DMS153 (cell line): Measurements from ENCODE around the gene PHOX2B.

Source experiments
- DNase-seq: peaks from one replicate; lab custom pipeline; 2025; lab: John Stamatoyannopoulos, UW

PHOX2B gene

DNA sequence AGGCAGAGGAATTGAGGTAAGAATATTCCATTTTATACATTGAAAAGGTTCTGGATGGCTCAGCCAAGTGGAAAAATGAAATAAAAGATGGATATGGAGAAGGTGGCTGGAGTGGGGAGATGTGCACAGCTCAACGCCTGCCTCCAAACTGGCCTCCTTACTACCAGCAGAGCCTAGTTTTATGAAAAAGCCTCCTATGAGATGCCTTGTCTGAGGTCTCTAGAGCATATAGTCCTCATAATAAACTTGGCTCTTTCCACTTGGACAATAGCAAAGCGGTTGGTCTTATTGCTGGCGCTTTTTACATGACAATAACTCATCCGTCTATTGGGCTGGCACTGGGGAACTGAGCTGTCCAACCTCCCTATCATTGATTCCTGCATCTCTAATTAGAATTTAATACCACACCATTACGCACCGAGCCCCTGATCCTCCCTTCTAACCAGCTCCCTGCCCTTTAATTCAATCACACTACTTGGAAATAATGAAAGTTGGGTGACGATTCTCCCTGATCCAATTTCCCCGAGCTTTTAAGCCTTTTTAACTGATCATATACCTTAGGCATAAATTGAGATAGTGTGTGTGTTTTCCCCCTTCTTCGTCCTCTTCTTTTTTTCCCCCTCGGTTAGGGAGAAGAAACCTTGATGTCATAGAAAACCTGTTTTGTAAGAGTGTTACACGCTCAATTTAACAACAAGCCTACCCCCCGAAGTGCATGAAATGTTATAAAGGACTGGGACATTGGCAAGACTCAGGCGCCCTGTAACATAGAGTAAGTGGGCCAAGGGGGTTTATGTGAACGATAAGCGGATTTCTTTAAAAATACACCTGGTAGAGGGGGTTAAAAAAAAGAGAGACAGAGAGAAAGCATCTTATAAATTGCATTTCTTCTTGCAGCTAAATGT lies at the start of gene PHOX2B:
Gene PHOX2B, minus strand, starts transcription at position 155 of the 905 bp plus-strand sequence. Its CDS starts 115 bp downstream, at position 40.
- DNase-seq = no peak

DNA sequence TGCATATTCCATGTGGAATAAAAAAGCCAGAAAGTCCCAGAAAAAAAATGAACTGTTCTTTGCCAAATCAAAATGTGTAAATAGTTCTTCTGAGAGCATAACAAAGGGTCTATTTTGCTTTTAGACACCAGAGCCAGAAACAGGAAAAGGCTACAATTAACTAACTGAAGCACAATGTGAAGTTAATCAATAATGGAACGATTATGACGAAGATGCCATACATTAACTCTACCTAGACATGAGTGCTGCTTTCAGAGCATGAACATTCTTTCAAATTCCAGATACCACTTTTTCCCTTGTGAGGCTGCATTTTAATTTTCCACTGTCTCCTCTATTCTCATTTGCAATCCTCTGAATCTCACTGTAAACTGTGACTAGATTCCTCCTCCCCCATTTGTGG lies 48.7 kb upstream of the PHOX2B start:
- no peak for DNase-seq

DNA sequence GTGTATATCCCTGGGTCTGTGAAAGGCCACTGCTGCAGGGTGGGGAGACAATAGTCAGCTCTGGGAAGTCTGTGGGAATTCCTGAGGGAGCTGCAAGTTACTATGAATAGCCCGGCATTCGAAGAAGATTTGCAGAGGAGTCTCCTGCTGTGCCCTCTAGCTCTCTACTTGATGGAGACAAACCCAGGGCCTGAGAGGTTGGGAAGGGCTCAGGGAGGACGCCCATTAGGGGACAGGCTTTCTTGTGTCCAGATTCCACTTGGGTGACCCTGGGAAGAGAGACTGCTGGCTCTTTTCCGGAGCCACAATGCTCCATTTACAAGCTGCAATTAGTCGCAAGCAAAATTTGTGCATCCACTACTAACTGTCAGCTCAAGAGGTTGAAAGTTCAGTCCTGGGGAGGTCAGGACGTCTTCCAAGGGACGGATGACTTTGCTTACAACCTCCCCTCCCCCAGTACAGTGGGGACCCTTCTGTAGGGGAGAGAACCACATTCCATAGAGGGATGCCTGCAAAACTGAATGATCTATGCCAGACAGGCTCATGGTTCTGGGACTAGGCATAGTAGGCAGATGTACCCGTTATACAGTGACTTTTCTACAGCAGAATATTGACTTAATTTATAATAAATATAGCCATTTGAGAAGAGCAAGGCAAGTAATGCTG lies 48.2 kb upstream of the PHOX2B start:
- DNase-seq = no peak

DNA sequence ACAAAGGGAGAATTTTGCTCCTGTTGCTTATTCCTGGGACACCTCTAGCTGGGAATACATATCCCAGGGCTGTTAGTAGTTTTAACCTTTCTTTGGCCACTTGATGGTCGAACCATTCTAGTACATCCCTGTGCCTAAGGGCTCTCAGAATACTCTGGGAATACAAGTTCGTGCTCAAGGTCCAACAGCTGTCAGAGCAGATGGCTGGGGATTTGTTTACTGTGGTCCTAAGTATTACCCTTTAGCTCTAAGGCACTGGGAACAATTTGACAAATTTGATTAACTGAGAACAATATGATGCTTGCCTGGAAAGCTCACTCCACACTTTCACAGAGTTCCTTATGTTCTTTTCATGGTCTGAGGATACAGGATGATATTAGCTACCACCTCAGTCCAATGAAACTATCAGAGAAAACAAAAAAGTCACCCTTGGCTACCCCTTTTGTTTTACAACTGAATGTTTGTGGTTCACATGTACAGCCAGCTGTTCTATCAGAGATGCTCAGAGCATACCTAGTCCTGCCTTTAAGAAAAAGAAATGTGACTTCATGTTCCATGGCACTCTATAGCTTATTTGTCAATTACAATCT lies 47.4 kb upstream of the PHOX2B start:
- no peak for DNase-seq

DNA sequence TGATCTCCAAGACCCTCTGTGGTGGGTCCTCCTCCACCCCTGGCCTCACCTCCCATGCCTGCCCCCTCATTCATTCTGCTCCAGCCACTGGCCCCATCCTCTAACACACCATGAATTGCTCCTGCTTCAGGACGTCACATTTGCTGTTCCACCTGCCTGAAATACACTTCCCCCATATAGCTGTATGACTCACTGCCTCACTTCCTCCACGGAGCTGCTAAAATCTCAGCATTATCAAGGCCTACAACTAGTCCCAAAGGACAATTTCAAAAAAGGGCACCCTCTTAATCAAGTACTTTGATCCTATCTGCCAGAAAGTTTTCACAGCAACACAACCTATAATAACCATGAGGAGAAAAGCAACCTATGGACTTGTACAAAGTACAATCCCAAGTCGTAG lies 43.6 kb upstream of the PHOX2B start:
- DNase-seq = no peak

DNA sequence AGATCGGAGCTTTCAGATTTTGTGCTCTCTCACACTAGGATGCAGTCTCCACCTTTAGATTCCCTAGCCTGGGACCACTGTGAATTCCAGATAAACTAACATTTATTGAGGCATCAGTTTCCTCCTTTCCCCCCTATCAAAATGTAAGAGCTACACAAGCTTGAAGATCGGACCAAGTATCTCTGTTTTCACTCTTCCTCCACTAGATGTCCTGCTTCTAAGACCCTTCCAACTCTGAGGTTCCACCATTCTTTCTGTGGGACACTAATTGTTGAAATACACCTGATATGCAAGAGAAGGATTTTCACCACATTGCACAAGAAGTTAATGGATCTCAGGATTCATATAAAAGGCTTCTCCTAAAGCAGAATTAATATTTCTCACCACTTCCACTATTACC lies 43.0 kb upstream of the PHOX2B start:
- DNase-seq = no peak

DNA sequence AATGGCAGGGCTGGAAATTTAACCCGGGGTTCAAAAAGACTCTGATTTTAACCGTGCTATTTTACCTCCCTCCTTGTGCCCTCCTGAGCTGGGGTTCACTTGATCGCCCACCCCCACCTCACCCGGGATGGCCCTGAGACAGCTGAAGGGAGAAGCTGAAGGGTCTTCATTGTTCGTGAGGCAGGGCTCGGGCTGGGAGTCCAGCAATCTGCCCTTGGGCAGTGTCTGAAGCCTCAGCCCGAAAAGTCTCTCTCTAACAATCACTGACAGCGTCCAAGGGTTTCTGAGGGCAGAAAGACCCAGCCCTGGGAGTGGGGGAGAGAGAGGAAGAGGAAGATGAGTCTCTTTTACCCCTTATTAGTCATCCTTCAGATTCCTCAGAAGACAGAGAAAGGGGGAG lies 39.4 kb upstream of the PHOX2B start:
- DNase-seq = no peak

DNA sequence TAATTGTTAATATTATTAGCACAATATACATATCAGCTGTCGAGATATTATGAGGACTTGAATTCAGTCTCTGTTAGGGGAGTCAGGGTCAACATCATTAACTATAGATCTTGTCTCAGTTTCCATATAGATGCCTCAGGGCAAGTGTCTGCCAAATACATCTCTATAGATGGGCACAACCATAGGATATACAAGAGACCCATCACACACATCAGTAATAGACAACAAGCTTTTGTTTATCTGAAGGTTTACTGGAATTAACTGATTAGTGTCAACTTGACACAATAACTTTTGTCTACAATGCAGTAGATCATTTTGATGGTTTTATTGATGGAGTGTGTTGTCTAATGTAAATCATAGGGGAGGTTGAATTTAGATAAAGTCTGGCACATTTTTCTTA lies 37.1 kb upstream of the PHOX2B start:
- no peak for DNase-seq

DNA sequence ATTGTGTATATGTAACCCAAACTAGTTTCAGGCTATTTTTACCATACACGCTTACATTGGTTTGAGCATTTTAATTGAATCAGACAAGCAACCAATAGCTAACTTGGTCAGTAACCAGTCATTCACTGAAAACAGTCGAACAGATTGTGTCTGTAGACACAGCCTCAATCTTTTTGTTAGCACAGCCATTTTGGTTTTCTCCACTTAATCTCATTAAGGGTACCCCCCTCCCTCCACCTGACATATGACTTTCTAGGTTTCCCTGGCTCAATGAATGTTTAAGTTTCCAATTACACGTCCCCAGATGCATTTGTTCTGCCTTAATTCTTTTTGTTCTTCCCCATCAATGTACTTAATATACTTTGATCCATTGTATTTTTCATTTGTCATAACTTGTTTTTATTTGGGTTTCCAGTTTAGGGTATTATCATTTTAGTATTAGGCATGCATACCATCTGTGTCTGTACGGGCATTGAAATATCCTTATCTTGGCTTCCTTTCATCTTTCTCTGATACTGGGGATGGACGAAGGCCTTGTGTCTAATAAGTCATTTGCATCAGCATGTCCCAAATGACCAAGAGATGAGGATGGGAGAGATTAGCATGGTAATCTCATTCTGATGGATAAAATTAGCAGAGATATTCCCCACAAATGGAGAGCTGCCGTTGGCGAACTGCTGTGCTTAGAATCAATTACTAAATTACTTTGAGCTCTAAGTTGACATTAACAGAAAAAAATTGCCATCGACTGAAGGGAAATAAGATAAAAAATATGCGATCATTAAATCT lies 35.9 kb upstream of the PHOX2B start:
- DNase-seq = no peak

DNA sequence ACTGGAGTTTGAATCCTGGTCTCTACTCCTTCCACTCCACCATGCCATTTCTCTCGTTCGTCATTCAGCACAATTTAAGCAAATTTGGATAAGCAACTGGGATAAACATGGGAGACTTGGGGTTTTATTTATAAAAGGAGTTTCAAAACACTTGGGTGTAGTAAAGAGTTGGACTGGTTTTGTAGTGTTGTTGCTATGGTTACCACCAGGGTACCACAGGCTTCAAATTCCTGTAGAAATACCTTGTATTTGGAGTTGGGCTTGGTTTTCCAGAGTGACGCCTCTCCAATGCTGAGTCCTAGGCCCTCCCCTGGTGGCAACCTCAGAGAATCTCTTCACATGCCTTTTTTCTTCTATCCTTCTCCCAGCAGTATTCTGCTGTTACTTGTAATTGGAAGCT lies 27.9 kb upstream of the PHOX2B start:
- no peak for DNase-seq

DNA sequence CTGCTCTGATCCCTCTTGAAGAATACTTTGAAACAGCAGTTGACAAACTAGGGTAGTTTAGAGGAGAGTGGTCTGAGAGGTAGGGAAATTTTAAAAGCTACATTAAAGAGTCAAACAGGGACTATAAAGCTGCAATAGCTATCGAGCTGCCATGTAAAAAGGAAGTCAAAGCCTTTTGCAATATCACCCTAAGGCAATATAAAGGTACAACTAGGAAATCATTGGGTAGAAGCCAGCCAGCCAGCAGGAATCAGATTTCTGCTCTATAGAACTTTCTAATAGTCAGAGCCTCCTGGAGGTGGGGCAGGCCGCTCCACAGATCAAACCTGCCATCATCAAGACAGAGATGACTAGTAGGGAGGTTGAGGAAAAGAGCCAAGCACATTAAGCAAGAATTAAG lies 15.2 kb upstream of the PHOX2B start:
- no peak for DNase-seq

DNA sequence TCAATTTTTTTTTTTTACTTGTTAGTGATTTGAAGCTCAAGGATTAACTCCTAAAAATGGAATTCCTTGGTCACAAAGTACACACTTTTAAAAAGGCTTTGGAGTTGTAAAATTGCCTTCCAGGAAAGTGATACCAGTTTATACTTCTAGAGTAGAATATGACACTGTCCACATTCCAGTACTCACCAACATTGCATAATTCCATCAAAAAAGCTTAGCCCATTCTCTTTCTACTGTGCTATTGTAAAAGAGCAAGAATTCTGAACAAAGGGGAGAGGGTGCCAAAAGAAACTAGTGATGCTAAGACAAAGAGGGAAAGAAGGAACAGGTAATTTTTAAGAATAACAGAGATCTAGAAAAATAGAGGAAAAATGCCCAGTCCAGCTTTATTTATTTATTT lies 10.4 kb upstream of the PHOX2B start:
- no peak for DNase-seq

DNA sequence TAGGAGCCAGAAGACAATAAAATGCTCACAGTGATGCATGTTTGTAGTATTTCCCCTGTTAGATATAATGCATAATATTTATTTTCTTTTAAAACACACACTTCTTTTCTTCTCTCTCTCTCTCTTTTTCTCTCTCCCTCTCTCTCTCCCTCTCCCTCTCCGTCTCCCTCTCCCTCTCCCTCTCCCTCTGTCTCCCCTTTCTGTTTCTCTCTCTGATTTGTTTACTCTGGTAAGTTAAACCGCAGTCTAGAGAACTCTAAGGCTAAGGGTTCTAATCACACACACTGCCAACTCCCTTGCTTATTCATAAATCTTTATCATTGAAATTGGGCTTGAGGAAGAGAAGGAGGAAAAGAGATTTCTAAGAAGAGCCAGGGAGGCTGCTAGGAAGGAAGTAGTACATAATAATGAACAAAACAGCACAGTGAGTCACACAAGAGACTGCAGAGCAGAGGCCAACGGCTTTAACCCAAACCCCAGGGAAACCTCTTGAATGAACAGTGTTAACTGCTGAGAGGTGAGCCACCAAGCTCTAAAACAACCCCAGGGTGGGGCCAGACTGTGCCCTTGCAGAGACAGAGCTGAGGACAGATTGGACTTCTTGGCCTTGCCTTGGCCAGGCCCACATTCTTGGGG lies 9.1 kb upstream of the PHOX2B start:
- DNase-seq = no peak

DNA sequence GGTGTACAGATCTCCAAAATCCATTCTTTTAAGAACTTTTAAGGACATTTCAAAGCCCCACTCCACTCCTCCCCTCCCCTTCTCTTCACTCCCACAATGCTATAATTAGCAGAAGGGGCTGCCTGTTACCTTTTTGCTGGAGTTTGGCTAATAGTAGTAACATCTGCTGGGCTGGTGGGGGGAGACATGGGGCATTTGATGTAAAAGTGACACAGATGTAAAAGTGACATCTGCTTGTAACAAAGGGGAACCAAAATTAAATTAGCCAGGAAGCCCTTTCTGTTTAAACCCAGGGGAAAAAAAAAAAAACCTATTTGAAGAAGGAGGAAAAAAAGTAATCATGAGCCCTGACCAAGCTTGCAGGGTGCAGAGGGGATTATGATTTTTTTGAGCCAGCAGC lies 5.4 kb upstream of the PHOX2B start:
- DNase-seq = no peak

DNA sequence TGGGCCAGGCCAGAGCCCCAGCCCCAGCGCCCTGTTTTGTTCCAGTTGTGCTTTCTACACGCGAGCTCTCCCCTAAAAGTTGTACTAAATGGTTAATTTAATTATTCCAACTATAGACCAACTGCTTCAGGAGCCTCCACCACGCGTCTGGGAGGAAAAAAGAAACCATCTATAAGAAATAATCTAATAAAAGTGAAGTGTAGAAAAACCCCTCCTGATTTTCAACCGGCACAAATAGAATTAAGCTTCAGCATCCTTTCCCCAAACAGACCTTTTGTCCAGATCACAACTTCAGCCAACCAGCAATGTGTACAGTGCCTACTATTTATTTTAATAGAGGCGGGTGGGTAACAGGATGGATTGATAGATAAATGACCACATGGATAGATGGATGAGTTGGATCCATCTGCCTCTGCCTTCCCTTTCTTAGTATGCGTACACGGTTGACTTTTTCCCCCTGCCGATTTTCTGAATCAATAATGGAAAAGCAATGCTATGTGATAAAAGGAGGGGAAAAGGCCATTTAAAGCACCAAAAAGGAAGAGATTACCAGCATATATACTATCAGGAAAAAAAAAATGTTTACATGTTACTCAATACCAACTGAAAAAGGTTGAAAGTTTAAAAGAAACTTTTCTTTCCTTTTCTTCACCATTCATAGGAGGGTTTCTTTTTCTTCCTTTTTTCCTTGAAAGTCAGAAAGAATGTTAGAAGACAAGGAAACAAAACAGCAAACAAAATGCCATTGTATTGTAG lies 3.7 kb upstream of the PHOX2B start:
- DNase-seq = no peak

DNA sequence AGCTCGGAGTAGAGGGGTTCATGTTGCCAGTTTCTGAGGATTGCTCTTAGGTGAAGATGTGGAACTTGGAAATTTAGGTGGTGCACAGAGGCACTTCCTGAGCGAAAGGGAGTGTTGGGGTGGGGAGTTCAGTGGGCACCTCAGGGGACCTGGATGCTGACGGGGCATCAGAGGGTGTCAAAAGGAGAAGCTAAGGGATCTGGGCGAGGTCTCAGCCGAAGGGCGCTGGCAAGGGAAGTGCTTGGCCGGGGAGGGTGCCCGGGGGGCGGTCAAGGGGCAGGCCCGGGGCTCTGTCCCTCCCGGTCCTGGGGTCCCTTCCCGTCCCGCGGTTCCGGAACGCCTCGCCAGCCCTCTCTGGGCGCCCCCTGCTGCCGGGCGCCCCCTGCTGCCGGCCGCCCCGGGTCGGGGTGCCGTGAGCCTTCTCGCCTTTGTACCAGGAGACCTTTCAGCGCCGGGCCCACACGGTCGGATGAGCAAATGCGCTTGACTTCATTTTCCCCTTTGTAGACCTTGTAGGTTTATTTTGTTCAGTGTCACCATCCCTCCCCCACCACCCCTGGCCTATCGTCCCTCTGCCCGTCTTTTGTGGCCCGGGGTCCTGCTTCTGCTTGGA lies 3.0 kb upstream of the PHOX2B start:
- no peak for DNase-seq

DNA sequence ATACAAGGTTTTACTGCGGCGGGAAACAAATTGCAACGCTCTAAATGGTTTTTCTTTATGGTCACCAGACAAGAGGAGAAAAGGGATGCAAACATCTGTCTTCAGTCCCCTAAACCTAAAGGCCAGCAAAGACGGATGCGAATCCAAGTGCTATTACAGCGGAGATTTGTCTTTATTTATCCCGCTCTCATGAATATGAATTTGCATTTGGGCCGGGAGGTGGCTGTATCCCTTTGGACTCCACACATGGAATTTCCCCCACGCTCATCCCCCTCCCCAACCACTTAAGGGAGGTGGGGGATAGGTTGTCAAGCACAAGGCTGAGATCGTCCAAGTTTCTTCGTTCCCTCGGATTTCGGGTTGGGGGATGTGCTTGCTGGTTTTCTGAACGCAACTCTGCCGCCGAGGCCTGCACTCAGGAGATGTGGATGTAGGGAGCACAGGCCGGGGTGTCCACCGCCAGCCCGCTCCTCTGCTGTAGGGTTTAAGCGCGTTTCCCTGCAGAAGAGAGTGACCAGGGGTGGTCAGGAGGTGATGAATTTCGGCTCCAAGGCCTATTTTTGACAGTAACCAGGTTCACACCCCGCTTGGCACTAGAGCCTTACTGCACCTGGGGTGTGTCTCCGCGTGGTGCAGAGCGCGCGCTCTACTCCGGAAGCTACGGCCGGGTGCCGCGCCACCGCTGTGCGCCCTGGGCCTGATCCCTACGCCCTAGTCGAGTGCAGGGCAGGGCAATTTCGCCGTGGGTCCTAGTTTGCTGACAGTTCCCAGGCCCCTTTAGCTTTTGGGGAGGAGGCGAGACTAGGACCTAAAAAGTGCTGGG lies 2.3 kb upstream of the PHOX2B start:
- no peak for DNase-seq

DNA sequence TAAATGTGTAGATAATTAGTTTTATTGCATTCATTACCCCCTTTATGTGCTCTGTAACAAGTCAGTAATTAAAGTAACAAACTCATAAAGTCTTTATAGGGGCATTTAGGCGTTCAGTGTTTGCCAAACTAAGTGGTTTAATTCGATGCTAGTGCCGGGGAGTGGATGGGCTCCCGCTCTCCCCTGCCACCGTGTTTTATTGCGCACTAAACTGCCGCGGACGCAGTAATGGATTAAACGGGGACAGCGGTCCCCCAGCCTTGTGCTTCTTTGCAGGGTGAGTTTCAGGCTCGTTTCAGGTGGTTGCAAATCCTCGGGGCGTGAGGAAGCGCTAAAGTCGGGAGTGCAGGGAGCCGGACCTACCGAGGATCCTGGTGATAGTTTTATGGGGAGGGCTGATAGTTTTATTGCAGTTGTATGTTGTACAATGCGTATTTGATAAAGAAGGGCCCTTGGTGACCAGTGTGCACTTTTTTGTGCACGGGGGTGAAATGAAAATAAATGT lies 1.6 kb upstream of the PHOX2B start:
- no peak for DNase-seq

DNA sequence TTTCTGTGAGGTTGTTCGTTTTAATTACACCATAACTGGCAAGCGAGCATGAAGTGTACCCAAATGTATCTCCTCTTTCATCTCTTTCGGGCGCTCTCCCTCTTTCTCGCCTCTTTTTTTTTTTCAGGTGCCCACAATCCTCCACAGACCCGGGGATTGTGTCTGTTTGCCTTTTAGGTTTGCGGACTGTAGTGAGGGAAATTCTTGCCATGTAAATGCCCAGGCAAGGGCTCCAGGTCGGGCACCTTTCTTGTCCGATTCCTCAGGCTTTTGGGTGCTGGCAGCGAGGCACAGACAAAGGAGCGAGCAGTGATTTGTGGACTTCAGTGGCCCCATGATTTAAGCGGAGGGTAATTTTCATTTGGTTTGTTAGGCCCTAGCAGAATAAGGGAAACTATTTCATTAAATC lies 1.1 kb upstream of the PHOX2B start:
- DNase-seq = no peak
